Measurements from ENCODE around the gene KCNMA1. TPM values are rescaled to one million over a fixed set of nuclear protein-coding genes. Genes with fewer than 3 reads are reported as not detected.
A peak's percentile ranks its signal among the peaks of the same experiment; 100 is the strongest.

Gene KCNMA1
- total RNA-seq, 1 donor from 2014 or later, result 87.6 TPM

- no peak for DNase-seq (ENCODE audit: low spot score)
- H3K9me3 Mint-ChIP-seq (ENCODE audit: low read depth), result no peaks in the 10 kb centered on the region
- no peak overlapping the region for H3K4me3 Mint-ChIP-seq (ENCODE audit: unreplicated experiment)
- H3K36me3 Mint-ChIP-seq (ENCODE audit: low read depth), result peaks cover 1% of the 10 kb centered on the region
- H3K27me3 Mint-ChIP-seq (ENCODE audit: low read depth), result no peaks in the 10 kb centered on the region
- peaks cover 67% of the 10 kb centered on the region for H3K4me1 Mint-ChIP-seq (ENCODE audit: low read depth)
- TF ChIP-seq CTCF (IDR thresholded peaks at IDR 0.05), result no peak
- no peak overlapping the region for H3K27ac Mint-ChIP-seq (ENCODE audit: unreplicated experiment)
Observed at GRCh38 chr10:77560052-77560451, 77.6 kb downstream of the KCNMA1 start.

- Mint-ChIP-seq H3K4me1 (ENCODE audit: low read depth) (peaks cover 66% of the 10 kb centered on the region), H3K36me3 (ENCODE audit: low read depth) (peaks cover 1% of the 10 kb centered on the region), H3K27me3 (ENCODE audit: low read depth) (no peaks in the 10 kb centered on the region), H3K4me3 (ENCODE audit: unreplicated experiment) (no peak overlapping the region), H3K9me3 (ENCODE audit: low read depth) (no peaks in the 10 kb centered on the region), H3K27ac (ENCODE audit: unreplicated experiment) (peak overlapping the region; percentile 96)
- DNase-seq (ENCODE audit: low spot score), result no peak
- TF ChIP-seq CTCF (IDR thresholded peaks at IDR 0.05), result no peak
Observed at GRCh38 chr10:77556990-77557601, 80.5 kb downstream of the KCNMA1 start.

GRCh38 chr10:77555591-77556212, 81.9 kb downstream of the KCNMA1 start:
- H3K9me3 Mint-ChIP-seq (ENCODE audit: low read depth), result no peaks in the 10 kb centered on the region
- no peak for TF ChIP-seq CTCF (IDR thresholded peaks at IDR 0.05)
- H3K4me1 Mint-ChIP-seq (ENCODE audit: low read depth), result peaks cover 61% of the 10 kb centered on the region
- H3K27ac Mint-ChIP-seq (ENCODE audit: unreplicated experiment), result peak overlapping the region; percentile 96
- H3K27me3 Mint-ChIP-seq (ENCODE audit: low read depth), result no peaks in the 10 kb centered on the region
- H3K36me3 Mint-ChIP-seq (ENCODE audit: low read depth), result peaks cover 1% of the 10 kb centered on the region
- no peak for DNase-seq (ENCODE audit: low spot score)
- no peak overlapping the region for H3K4me3 Mint-ChIP-seq (ENCODE audit: unreplicated experiment)

DNA sequence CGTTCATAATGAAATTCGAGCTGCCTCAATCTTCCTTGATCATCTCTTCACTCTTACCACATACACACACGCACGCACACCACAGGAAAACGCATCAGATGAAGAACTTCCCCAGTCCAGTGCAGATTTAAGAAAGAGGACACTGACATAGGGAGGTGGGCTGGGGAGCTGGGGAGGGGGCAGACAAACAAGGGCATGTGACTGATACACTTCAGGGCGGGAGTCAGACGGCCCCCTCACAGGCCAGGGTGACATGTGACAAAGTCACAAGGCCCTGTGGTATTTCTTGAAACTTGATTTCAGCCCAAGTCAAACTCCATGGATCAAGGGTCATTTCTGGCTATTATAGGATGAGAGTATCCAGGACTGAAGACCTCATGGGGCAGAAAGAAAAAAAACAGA, 82.6 kb downstream of the KCNMA1 start:
- Mint-ChIP-seq H3K9me3 (ENCODE audit: low read depth) (no peaks in the 10 kb centered on the region), H3K4me3 (ENCODE audit: unreplicated experiment) (peak overlapping the region; percentile 6), H3K27ac (ENCODE audit: unreplicated experiment) (peak overlapping the region; percentile 96), H3K27me3 (ENCODE audit: low read depth) (no peaks in the 10 kb centered on the region), H3K4me1 (ENCODE audit: low read depth) (peaks cover 66% of the 10 kb centered on the region), H3K36me3 (ENCODE audit: low read depth) (peaks cover 1% of the 10 kb centered on the region)
- TF ChIP-seq CTCF (IDR thresholded peaks at IDR 0.05), result no peak
- no peak for DNase-seq (ENCODE audit: low spot score)

GRCh38 chr10:77553966-77554365, 83.6 kb downstream of the KCNMA1 start:
- H3K27ac Mint-ChIP-seq (ENCODE audit: unreplicated experiment), result peak overlapping the region; percentile 96
- DNase-seq (ENCODE audit: low spot score), result no peak

More at GRCh38 chr10:77553966-77554365, 83.6 kb downstream of the KCNMA1 start:
- no peaks in the 10 kb centered on the region for H3K9me3 Mint-ChIP-seq (ENCODE audit: low read depth)
- peaks cover 73% of the 10 kb centered on the region for H3K4me1 Mint-ChIP-seq (ENCODE audit: low read depth)
- H3K27me3 Mint-ChIP-seq (ENCODE audit: low read depth), result no peaks in the 10 kb centered on the region
- no peak for TF ChIP-seq CTCF (IDR thresholded peaks at IDR 0.05)
- peaks cover 1% of the 10 kb centered on the region for H3K36me3 Mint-ChIP-seq (ENCODE audit: low read depth)
- H3K4me3 Mint-ChIP-seq (ENCODE audit: unreplicated experiment), result no peak overlapping the region

Measured in chondrocyte (in vitro differentiated cells).